Smooth muscle cell of the umbilical artery (primary cell): ENCODE data around the gene B4GALT4. TPM values are rescaled to one million over a fixed set of nuclear protein-coding genes. Genes with fewer than 3 reads are reported as not detected.

ENCODE experiments used
- total RNA-seq: library from RNA; depleted of rRNA; stranded (reverse); fragments of >200 nt; gene quantifications from 2 replicates; pipeline ENCODE4 v1.2.3, GENCODE V29; 2014

B4GALT4 gene
- total RNA-seq: 56.5 and 74.2 TPM in 2 replicates

GRCh38 chr3:119240591-119241434 lies at the start of gene B4GALT4:
Gene B4GALT4 (minus strand): TSS chr3:119240878. CDS start chr3:119230099, 10,779 bp downstream.

GRCh38 chr3:119173325-119173724 lies 67.4 kb downstream of the B4GALT4 start, which contains the start of gene UPK1B:
Gene UPK1B (plus strand): TSS chr3:119173598. CDS start chr3:119186742, 13,144 bp downstream.

Other genes with a start within 250 kb of the B4GALT4 start
- 0.14 TPM in 1 of 2 replicates, not detected in the other for gene IGSF11, start 206.0 kb downstream of the B4GALT4 start, total RNA-seq
- not detected in 2 replicates for gene TEX55, start 94.7 kb downstream of the B4GALT4 start, total RNA-seq
- gene UPK1B, start 67.3 kb downstream of the B4GALT4 start, total RNA-seq: not detected in 2 replicates
- 8.6 and 16.0 TPM in 2 replicates for gene ARHGAP31, start 53.5 kb upstream of the B4GALT4 start, total RNA-seq
- gene TMEM39A, start 222.7 kb upstream of the B4GALT4 start, total RNA-seq: 92.5 and 126 TPM in 2 replicates
- gene POGLUT1, start 228.1 kb upstream of the B4GALT4 start, total RNA-seq: 39.1 and 55.5 TPM in 2 replicates